22Rv1 (cell line): ENCODE measurements around the gene OR4B1.
"Not testable (repeated sequence)": the region's sequence is repeated elsewhere in the genome, so short reads cannot be mapped to it uniquely, and the experiment has no call there.

Source experiments
- H3K27ac ChIP-seq: fragments of 450-650 bp; 2 replicates; pipeline ENCODE4 v1.5.1; 2017
- CTCF ChIP-seq: fragments of 450-650 bp; IDR thresholded peaks from 2 replicates; pipeline ENCODE4 v1.5.1; 2017; ENCODE audit warnings: mild to moderate bottlenecking
- ZFX ChIP-seq: fragments of 450-650 bp; IDR thresholded peaks from 2 replicates; pipeline ENCODE4 v1.6.1; 2017; ENCODE audit warnings: antibody characterized with exemption, borderline replicate concordance

Gene OR4B1

GRCh38 chr11:48210052-48210451 lies 6.6 kb upstream of the OR4B1 start:
- no peak for TF ChIP-seq ZFX
- TF ChIP-seq CTCF: peak; percentile 22; the same call in 1 of the 2 replicates
- no peak overlapping the region for H3K27ac ChIP-seq

GRCh38 chr11:48228761-48229160 lies 12.2 kb downstream of the OR4B1 start:
- H3K27ac ChIP-seq: no peak overlapping the region
- TF ChIP-seq ZFX (no peak), CTCF (no peak)

GRCh38 chr11:48230057-48230456 lies 13.4 kb downstream of the OR4B1 start:
- H3K27ac ChIP-seq: not testable (repeated sequence)

- H3K27ac ChIP-seq: no peak overlapping the region
- TF ChIP-seq CTCF: no peak
- TF ChIP-seq ZFX: no peak
These were observed 21.1 kb downstream of the OR4B1 start for GRCh38 chr11:48237727-48238126.

GRCh38 chr11:48242501-48242900 lies 25.9 kb downstream of the OR4B1 start:
- no peak overlapping the region for H3K27ac ChIP-seq
- TF ChIP-seq ZFX (no peak), CTCF (no peak)

GRCh38 chr11:48244804-48245203 lies 28.2 kb downstream of the OR4B1 start, which contains the start of gene OR4X2:
Gene OR4X2 (plus strand): TSS chr11:48245104. CDS start chr11:48245104, 0 bp downstream.
- TF ChIP-seq ZFX: no peak
- TF ChIP-seq CTCF: no peak

GRCh38 chr11:48248902-48249301 lies 32.3 kb downstream of the OR4B1 start:
- H3K27ac ChIP-seq: no peak overlapping the region
- TF ChIP-seq CTCF: no peak
- no peak for TF ChIP-seq ZFX

More at GRCh38 chr11:48244804-48245203, 28.2 kb downstream of the OR4B1 start, which contains the start of gene OR4X2:
- no peak within 1 kb of the TSS for H3K27ac ChIP-seq

GRCh38 chr11:48261600-48261999 lies 45.0 kb downstream of the OR4B1 start:
- TF ChIP-seq ZFX (no peak), CTCF (no peak)

More at GRCh38 chr11:48261600-48261999, 45.0 kb downstream of the OR4B1 start:
- H3K27ac ChIP-seq: no peak overlapping the region
